GM19455 (cell line): ENCODE data around the gene DYSF.

Source experiments
- ATAC-seq: cut with Tn5 transposase; IDR thresholded peaks from one replicate; pipeline ENCODE4 v1.9.1; 2021; ENCODE audit not compliant: unreplicated experiment

Gene DYSF

GRCh38 chr2:71684226-71685072 is 231.1 kb downstream of the DYSF start:
- no peak for ATAC-seq

DNA sequence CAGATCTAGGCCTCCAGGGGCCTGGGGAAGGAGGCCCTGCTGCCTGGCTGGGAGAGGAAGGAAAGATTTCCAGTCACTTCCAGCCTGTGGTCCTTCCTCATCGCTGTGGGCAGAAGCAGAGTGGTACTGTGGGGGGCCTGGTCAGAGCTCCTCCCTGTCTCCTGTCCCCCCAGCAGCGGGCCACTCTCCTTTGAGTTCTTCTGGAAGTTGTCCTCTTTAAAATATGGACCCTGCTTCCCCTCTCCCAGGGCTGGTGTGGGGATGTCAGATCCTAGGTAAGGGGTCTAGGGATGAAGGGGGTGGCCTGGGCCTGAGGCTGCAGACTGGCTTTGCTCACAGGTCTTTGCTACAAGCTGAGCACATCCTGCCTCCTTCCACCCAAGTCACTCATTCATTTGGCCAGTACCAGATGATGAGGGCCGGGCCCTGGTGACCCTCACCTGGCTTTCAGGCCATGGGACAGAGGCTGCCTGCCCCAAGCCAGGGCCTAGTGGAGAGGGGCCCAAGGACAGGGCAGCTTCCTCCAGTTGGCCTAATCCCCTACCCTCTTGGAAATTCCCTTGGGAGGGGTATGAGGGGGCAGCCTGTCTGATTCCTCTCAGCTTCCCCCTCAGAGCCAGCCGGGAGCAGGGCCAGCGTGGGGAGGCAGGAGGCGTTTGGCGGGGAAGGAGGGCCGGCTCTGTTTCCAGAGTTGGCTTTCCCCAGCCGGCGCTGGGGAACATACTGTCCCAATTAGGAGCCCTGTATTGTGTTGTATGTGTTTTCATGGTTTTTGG is 231.9 kb downstream of the DYSF start:
- no peak for ATAC-seq

- no peak for ATAC-seq
Measured at GRCh38 chr2:71685941-71686611, 232.7 kb downstream of the DYSF start.

- ATAC-seq = no peak
Measured at GRCh38 chr2:71686781-71687180, 233.4 kb downstream of the DYSF start.

DNA sequence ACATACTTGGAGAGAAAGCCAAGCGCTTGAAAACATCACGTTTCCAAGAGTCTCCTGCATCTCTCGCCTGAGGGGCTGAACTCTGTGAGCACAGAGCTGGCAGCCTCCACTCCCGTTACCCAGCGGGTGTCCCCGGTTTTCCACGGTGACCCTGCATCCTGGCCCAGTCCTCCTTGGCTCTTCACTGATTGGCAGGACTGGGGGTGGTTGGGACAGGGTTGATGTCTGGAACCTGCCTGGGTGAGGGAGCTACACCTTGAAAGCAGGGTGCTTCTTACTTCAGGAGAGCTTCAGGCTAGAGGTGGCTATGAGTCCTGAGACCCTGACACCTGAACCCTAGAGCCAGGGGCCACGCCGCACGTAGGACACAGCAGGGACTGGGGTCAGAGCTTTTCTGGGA is 234.1 kb downstream of the DYSF start:
- no peak for ATAC-seq

DNA sequence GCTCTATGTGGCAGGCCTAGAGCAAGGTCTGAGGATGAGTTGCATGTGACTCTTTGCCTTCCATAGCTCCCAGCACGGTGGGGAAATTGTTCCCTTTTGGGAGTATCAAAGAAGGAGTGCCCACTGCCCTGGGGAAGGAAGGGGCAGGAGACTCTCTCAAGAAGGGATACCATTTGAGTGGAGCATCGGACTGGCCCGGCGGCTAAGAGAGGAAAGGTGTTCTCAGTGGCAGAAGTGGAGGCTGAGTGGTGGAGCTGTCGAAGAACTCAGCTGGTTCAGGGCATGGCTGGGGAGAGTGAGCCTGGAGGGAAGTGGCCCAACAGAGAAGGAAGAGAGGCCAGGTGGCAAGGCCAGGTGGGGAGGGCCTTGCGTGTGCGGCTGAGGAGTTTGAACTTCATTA is 235.2 kb downstream of the DYSF start:
- ATAC-seq = no peak

- ATAC-seq = no peak
Measured at GRCh38 chr2:71689393-71689792, 236.0 kb downstream of the DYSF start.

- no peak for ATAC-seq
Measured at GRCh38 chr2:71689968-71690834, 236.8 kb downstream of the DYSF start.

GRCh38 chr2:71690876-71691475 is 237.6 kb downstream of the DYSF start:
- no peak for ATAC-seq

DNA sequence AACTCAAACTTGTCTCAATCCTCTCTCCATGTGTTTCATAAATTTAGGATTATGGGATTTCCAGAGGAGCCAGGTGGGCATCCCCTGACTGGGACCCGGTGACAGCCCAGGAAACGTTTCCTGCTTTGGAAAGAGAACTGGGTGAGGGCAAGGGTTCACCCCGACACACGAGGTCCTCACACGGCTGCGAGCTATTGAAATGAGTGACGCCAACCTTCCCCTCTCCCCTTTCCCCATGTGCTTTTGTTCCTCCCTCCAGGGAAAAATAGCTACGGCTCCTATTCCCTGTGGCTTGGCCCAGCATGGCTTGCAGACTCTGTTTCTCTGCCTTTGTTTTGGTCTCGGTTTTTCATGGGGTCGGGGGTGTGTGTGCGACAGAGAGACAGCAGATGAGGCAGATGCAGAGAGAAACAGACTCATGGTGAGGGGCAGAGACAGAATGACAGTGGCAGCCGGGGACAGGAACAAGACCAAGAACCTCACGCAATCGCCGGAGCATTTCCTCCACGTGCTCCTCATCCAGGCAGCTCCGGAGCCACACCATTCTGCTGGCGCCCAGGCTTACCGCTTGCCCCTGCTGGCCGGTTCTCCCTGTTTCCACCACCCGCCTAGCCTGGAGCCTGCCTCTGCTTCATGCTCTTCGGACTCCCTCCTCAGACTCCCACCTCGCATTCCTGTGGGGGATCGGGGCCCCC is 238.5 kb downstream of the DYSF start:
- no peak for ATAC-seq

DNA sequence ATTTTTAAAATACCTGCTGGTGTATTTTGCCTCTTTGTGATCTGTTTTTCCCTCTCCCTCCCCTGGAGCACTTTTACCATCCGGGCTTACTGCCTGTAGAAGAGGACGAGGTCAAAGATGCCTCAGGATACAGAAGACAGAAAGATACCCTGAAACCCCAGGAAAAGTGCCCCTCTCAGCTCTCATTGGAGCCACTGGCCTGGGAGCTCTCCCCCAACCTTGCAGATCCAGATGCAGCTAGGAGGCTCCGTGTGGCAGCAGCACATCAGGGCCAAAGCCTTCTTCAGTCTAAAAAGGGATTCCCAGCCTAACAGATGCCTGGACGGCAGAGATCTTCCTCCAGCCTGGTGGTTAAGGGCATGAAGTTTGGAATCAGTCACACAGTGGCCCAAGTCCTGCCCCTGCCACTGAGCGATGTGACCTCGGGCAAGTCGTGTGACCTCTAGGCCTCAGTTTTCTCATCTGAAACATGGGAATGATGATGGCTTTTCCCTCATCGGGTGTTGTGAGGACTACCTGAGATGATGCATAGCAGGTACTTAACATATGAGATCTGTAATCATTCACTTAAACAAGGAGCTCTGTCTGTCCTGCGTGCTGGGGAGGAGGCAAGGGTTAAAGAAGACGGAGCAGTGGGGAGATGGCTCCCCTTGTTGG is 239.4 kb downstream of the DYSF start:
- ATAC-seq = no peak

GRCh38 chr2:71693286-71694270 is 240.2 kb downstream of the DYSF start:
- no peak for ATAC-seq

DNA sequence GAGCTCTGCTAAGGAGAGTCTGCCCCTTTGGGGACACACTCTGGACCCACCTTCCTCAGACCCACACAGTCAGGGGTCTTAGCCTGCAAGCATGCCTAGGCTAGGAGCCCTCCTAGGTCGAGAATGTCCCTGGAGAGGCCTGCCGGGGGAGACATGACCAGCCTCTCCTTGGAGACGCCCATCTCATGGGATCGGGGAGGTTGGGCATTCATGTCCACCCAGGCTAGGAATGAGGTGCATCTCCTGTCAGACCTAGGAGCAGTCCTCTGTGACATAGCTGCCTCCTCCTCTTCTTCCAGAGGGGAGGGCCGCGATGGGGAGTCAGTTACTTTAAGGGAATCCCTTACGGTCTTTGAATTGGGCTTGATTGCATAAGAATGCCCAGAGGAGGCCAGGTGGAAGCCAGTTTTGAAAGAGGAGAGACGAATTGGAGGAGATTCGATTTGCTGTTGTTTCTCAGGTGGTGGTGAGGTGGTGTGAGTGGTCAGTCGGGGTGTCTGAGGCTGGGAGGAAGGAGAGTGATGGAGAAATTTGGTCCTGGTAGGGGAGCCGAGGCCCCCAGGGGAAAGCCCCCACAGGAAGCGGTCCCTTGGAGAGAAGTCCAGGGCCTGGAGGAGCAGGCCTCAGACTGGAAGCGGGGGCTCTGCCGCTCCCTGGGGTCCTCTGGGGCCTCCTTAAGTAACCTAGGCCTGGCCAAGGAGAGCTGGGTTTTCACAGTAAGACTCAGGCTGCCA is 241.3 kb downstream of the DYSF start:
- no peak for ATAC-seq

GRCh38 chr2:71695235-71696120 is 242.1 kb downstream of the DYSF start:
- ATAC-seq = no peak

GRCh38 chr2:71696381-71696780 is 243.0 kb downstream of the DYSF start:
- no peak for ATAC-seq
